ENCODE data around the gene PINLYP. TPM values are rescaled to one million over a fixed set of nuclear protein-coding genes. Genes with fewer than 3 reads are reported as not detected.
"Not testable (repeated sequence)": the region's sequence is repeated elsewhere in the genome, so short reads cannot be mapped to it uniquely, and the experiment has no call there.

PINLYP gene
- total and polyA plus RNA-seq, 5 experiments from 2014 or later: 0.68 to 2.7 (median 2.3) TPM

- peaks cover 13 to 32% (median 19%) of the 10 kb centered on the region in 4 donors for H3K4me1 Mint-ChIP-seq
- DNase-seq (peak in 7 of 10 donors; percentile 5 to 37 (median 26)), ATAC-seq (no peak)
- H3K9me3 Mint-ChIP-seq: peaks cover 3 to 15% (median 7%) of the 10 kb centered on the region in 9 donors
- peak overlapping the region; percentile 7 to 99 (median 88) for H3K27ac Mint-ChIP-seq
- no peaks in the 10 kb centered on the region for H3K27me3 Mint-ChIP-seq
- POLR2A ChIA-PET: interaction anchor here (0.6 to 8.0 kb wide), 6 partner anchors 20 to 135 kb away, joined by 3 to 51 read pairs (median 4); partner anchors contain the start of genes IRGQ, PLAUR and ZNF576
- peak overlapping the region in 9 of 10 donors; percentile 5 to 76 (median 49) for H3K4me3 Mint-ChIP-seq
- H3K36me3 Mint-ChIP-seq: peaks cover 12 to 35% (median 22%) of the 10 kb centered on the region in 3 donors
These were observed 40.5 kb upstream of the PINLYP start for GRCh38 chr19:43534816-43535761.

- Mint-ChIP-seq H3K27ac (peak overlapping the region in 2 of 10 donors; percentile 2 to 6), H3K4me1 (peaks cover 4 to 14% (median 5%) of the 10 kb centered on the region in 4 donors), H3K36me3 (peaks cover 12 to 70% (median 34%) of the 10 kb centered on the region in 3 donors), H3K4me3 (no peak overlapping the region), H3K27me3 (no peaks in the 10 kb centered on the region), H3K9me3 (peaks cover 3 to 15% (median 7%) of the 10 kb centered on the region in 9 donors)
- no peak for DNase-seq
- no peak for ATAC-seq
- POLR2A ChIA-PET: no interaction called here
These were observed 36.7 kb upstream of the PINLYP start for GRCh38 chr19:43538922-43539321.

GRCh38 chr19:43540381-43540780 is 35.2 kb upstream of the PINLYP start:
- H3K36me3 Mint-ChIP-seq: peaks cover 12 to 85% (median 34%) of the 10 kb centered on the region in 3 donors
- POLR2A ChIA-PET: no interaction called here
- no peaks in the 10 kb centered on the region for H3K27me3 Mint-ChIP-seq
- peak overlapping the region in 4 of 10 donors; percentile 20 to 77 (median 51) for H3K27ac Mint-ChIP-seq
- H3K4me1 Mint-ChIP-seq: peaks cover 1 to 3% (median 2%) of the 10 kb centered on the region in 4 donors
- ATAC-seq: no peak
- H3K9me3 Mint-ChIP-seq: peaks cover 3 to 15% (median 7%) of the 10 kb centered on the region in 9 donors
- H3K4me3 Mint-ChIP-seq: no peak overlapping the region
- DNase-seq: no peak

DNA sequence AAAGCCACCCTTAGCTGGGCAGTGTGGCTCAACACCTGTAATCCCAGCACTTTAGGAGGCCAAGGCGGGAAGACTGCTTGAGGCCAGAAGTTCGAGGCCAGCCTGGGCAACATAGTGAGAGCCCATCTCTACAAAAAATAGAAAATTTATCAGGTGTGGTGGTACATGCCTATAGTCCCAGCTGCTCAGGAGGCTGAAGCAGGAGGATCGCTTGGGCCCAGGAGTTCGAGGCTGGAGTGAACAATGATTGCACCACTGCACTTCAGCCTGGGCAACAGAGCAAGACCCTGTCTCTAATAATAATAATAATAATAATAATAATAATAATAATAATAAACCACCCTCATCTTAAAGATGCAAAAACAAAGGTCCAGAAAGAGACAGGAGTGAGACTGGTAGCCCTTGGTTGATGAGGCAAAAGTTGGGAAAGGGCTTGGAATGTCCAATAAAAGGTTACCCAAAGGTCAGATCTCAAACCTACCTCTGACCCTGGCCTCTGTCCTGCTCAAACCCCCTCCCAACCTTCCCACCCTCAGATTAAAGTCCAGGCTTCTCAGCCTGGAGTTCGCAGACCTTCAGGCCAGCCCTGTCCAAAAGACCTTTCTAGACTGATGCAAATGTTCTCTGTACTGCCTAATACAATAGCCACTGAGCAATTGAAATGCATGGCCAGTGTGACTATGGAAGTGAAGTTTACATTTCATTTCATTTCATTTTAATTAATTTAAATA is 33.5 kb upstream of the PINLYP start:
- H3K27me3 Mint-ChIP-seq: no peaks in the 10 kb centered on the region
- peaks cover 12 to 82% (median 33%) of the 10 kb centered on the region in 3 donors for H3K36me3 Mint-ChIP-seq
- H3K9me3 Mint-ChIP-seq: peaks cover 3 to 15% (median 7%) of the 10 kb centered on the region in 9 donors
- no peak overlapping the region for H3K4me3 Mint-ChIP-seq
- POLR2A ChIA-PET: no interaction called here
- ATAC-seq: no peak
- no peaks in the 10 kb centered on the region for H3K4me1 Mint-ChIP-seq
- peak overlapping the region in 1 of 10 donors; percentile 37 for H3K27ac Mint-ChIP-seq
- DNase-seq: no peak

GRCh38 chr19:43544077-43544476 is 31.5 kb upstream of the PINLYP start:
- no peak overlapping the region for H3K4me3 Mint-ChIP-seq
- ATAC-seq (no peak), DNase-seq (no peak)
- H3K36me3 Mint-ChIP-seq: peaks cover 4 to 71% (median 21%) of the 10 kb centered on the region in 3 donors
- peaks cover 2 to 6% (median 3%) of the 10 kb centered on the region in 9 donors for H3K9me3 Mint-ChIP-seq
- peak overlapping the region in 2 of 10 donors; percentile 12 to 47 for H3K27ac Mint-ChIP-seq
- no peaks in the 10 kb centered on the region for H3K4me1 Mint-ChIP-seq
- H3K27me3 Mint-ChIP-seq: no peaks in the 10 kb centered on the region
- POLR2A ChIA-PET: no interaction called here

DNA sequence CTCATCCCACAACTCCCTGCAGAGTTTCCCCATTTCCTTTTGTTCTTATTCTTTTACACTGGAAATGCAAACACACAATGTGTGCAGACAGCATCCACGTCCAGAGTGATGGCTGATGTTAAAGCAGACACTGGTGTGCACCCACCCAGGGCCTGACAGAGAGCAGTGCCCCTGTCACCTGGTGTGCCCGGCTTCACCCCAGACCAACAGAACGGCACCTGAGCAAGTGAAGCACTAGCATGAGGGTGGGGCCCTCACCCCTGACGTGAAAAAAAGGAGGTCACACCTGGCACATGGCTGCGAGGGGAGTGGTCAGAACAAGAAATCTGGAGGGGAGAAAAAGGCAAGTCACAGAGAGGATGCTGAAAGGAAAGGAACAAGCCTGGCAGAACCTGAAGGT is 30.3 kb upstream of the PINLYP start:
- Mint-ChIP-seq H3K36me3 (peaks cover 0 to 66% (median 13%) of the 10 kb centered on the region in 3 donors), H3K4me1 (no peaks in the 10 kb centered on the region), H3K9me3 (no peaks in the 10 kb centered on the region), H3K27ac (peak overlapping the region in 8 of 10 donors; percentile 30 to 81 (median 62)), H3K4me3 (no peak overlapping the region), H3K27me3 (no peaks in the 10 kb centered on the region)
- DNase-seq (no peak), ATAC-seq (no peak)
- POLR2A ChIA-PET: interaction anchor here (0.5 to 0.6 kb wide), 2 partner anchors 16 to 74 kb away, joined by 3 to 7 read pairs; no protein-coding TSS in a partner anchor

DNA sequence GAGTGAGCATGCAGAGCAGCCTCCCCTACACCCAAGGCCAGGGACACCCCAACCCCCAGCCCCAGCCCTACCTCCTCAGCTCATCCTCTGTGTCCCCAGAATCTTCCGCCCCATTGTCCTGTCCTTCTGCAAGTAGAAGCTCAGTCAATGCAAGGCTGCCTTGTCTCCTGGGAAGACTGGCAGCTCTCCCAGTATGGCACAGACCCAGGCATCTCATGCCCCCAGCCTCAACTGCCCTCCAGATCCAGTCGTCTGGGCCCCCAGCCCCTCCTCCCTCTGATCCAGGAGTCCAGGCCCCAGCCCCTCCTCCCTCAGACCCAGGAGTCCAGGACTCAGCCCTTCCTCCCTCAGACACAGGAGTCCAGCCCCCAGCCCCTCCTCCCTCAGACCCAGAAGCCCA is 29.6 kb upstream of the PINLYP start:
- Mint-ChIP-seq H3K4me1 (peaks cover 0 to 2% (median 0%) of the 10 kb centered on the region in 4 donors), H3K27me3 (no peaks in the 10 kb centered on the region), H3K9me3 (no peaks in the 10 kb centered on the region), H3K4me3 (no peak overlapping the region), H3K27ac (peak overlapping the region in 2 of 10 donors; percentile 80 to 86), H3K36me3 (peaks cover 0 to 67% (median 13%) of the 10 kb centered on the region in 3 donors)
- ATAC-seq (no peak), DNase-seq (no peak)
- POLR2A ChIA-PET: interaction anchor here (0.5 kb wide), 2 partner anchors 16 to 34 kb away, joined by 3 to 7 read pairs; no protein-coding TSS in a partner anchor

GRCh38 chr19:43546581-43546980 is 29.0 kb upstream of the PINLYP start:
- Mint-ChIP-seq H3K4me3 (no peak overlapping the region), H3K27ac (no peak overlapping the region), H3K27me3 (no peaks in the 10 kb centered on the region), H3K4me1 (peaks cover 0 to 2% (median under 1%) of the 10 kb centered on the region in 4 donors), H3K9me3 (no peaks in the 10 kb centered on the region), H3K36me3 (peaks cover 0 to 67% (median 9%) of the 10 kb centered on the region in 3 donors)
- no peak for DNase-seq
- ATAC-seq: no peak
- POLR2A ChIA-PET: interaction anchor here (0.5 to 1.0 kb wide), 2 partner anchors 33 to 42 kb away, joined by 3 read pairs; partner anchors contain the start of gene PHLDB3

DNA sequence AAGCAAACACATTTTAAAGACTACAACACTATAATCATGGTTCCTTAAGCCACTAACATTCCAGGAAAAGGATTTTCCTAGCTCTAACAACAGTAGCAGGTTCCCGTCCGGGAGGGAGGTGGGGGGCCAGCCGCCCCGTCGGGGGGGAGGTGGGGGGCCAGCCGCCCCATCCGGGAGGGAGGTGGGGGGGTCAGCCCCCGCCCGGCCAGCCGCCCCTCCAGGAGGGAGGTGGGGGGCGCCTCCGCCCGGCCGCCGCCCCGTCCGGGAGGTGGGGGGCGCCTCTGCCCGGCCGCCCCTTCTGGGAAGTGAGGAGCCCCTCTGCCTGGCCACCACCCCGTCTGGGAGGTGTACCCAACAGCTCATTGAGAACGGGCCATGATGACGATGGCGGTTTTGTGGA is 27.7 kb upstream of the PINLYP start:
- DNase-seq, H3K27me3 Mint-ChIP-seq, H3K4me1 Mint-ChIP-seq, H3K4me3 Mint-ChIP-seq, POLR2A ChIA-PET, ATAC-seq, H3K9me3 Mint-ChIP-seq, H3K27ac Mint-ChIP-seq: not testable (repeated sequence)
- H3K36me3 Mint-ChIP-seq: peaks cover 0 to 67% (median 10%) of the 10 kb centered on the region in 3 donors

GRCh38 chr19:43548706-43549105 is 26.9 kb upstream of the PINLYP start:
- ATAC-seq: no peak
- peaks cover 0 to 65% (median 8%) of the 10 kb centered on the region in 3 donors for H3K36me3 Mint-ChIP-seq

DNA sequence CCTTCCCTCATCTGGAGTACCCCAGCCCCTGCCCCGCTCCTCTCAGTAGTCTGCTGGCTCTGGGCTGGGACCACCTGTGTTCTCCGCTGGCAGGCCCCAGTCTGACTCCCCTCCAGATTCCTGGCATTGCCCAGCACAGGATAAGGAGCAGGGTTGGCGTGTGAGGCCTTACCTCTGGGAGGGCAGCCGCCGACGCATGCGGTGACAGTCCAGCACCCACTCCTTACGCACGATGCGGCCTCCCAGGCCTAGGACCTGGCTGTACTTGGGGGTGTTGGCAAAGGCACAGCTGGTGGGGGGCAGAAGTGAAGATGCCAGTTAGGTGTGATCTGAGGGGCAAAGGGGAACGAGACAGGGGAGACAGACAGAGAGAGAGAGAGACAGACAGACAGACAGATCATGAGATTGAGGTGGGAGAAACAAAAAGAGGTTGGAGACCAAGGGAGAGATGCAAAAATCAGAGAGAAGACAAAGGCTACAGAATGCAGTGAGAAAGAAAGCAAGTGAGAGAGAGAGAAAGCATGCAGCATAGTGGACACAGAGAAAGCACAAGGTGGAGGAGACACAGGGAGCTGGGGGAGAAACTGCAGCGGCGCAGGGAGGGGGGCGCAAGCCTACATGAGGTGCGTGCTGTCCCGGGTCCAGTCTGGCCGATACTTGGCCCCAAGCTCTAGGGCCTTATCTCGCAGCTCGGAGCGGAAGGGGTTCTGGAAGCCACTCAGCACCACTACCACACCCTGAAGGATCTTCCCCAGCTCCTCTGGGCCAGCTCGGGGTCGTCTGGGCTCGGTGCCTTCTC is 24.0 kb upstream of the PINLYP start:
- H3K27me3 Mint-ChIP-seq: no peaks in the 10 kb centered on the region
- POLR2A ChIA-PET: interaction anchor here (4.7 kb wide), 1 partner anchor 44 kb away, joined by 49 read pairs; the partner anchor contains the start of genes IRGQ and ZNF576
- peak overlapping the region in 5 of 10 donors; percentile 44 to 87 (median 82) for H3K27ac Mint-ChIP-seq
- H3K4me1 Mint-ChIP-seq: peaks cover 8 to 23% (median 11%) of the 10 kb centered on the region in 4 donors
- H3K4me3 Mint-ChIP-seq: peak overlapping the region in 1 of 10 donors; percentile 20
- DNase-seq: no peak
- peaks cover 0 to 66% (median 13%) of the 10 kb centered on the region in 3 donors for H3K36me3 Mint-ChIP-seq
- ATAC-seq: no peak
- H3K9me3 Mint-ChIP-seq: no peaks in the 10 kb centered on the region

More at GRCh38 chr19:43548706-43549105, 26.9 kb upstream of the PINLYP start:
- H3K4me3 Mint-ChIP-seq: no peak overlapping the region
- no peaks in the 10 kb centered on the region for H3K27me3 Mint-ChIP-seq
- no peak for DNase-seq
- no peaks in the 10 kb centered on the region for H3K9me3 Mint-ChIP-seq
- POLR2A ChIA-PET: interaction anchor here (0.6 kb wide), 1 partner anchor 18 kb away, joined by 7 read pairs; no protein-coding TSS in a partner anchor
- peaks cover 0 to 5% (median 2%) of the 10 kb centered on the region in 4 donors for H3K4me1 Mint-ChIP-seq
- H3K27ac Mint-ChIP-seq: peak overlapping the region in 4 of 10 donors; percentile 13 to 61 (median 20)
